Heart right ventricle (tissue), 16 donors: ENCODE data around the gene LARP4B. TPM values are rescaled to one million over a fixed set of nuclear protein-coding genes. Genes with fewer than 3 reads are reported as not detected.

Experiments
- ATAC-seq, 8 donors: fragments of 200-7000 bp; cut with Tn5 transposase; one replicate each; pipeline ENCODE4 v1.9.1; 2020; ENCODE audit warnings: mild to moderate bottlenecking in 8 of 8, moderate library complexity in 8 of 8, moderate number of reproducible peaks in 1 of 8
- DNase-seq, 2 donors: peaks; one replicate each; pipeline ENCODE4 v3.0.0-alpha.2; 2020
- H3K27ac ChIP-seq, 10 donors: fragments of 200-600 bp; sonication (generic) in 2 of 10; one replicate each; pipeline versions ENCODE4 v1.5.0 to v1.8.0; 2020 to 2022; ENCODE audit warnings: mild to moderate bottlenecking in 3 of 10
- H3K27me3 ChIP-seq, 7 donors: fragments of 200-600 bp; one replicate each; pipeline ENCODE4 v1.8.0; 2021 to 2022; ENCODE audit warnings: mild to moderate bottlenecking in 2 of 7
- H3K36me3 ChIP-seq, 9 donors: fragments of 200-600 bp; sonication (generic) in 1 of 9; one replicate each; pipeline versions ENCODE4 v1.5.0 to v1.8.0; 2020 to 2022; ENCODE audit warnings: mild to moderate bottlenecking in 2 of 9
- H3K4me1 ChIP-seq, 9 donors: fragments of 200-600 bp; sonication (generic) in 1 of 9; one replicate each; pipeline versions ENCODE4 v1.5.0 to v1.8.0; 2020 to 2022; ENCODE audit warnings: mild to moderate bottlenecking in 4 of 9
- H3K4me3 ChIP-seq, 10 donors: fragments of 200-600 bp; sonication (generic) in 2 of 10; one replicate each; pipeline versions ENCODE4 v1.5.0 to v1.8.0; 2020 to 2022; ENCODE audit warnings: mild to moderate bottlenecking in 7 of 10, moderate library complexity in 2 of 10
- H3K9me3 ChIP-seq, 11 donors: fragments of 200-600 bp in 10 of 11; sonication (generic) in 2 of 11; one replicate each; pipeline versions ENCODE4 v1.5.0 to v1.8.0; 2013 to 2022; ENCODE audit warnings: mild to moderate bottlenecking in 2 of 11, control low read depth in 1 of 11, moderate library complexity in 1 of 11
- CTCF ChIP-seq, 9 donors: fragments of 200-600 bp; sonication (generic) in 2 of 9; IDR thresholded peaks; one replicate each; pipeline versions ENCODE4 v1.5.0 to v1.8.0; 2021 to 2022; ENCODE audit warnings: antibody characterized with exemption in 9 of 9, mild to moderate bottlenecking in 5 of 9, moderate library complexity in 1 of 9
- WGBS, 2 donors: extraction: QIAGEN DNeasy Blood & Tissue Kit; methylation state at CpG; one replicate each; pipeline ENCODE4 v1.1.7; 2013; ENCODE audit warnings: inconsistent platforms in 1 of 2; 5-methylcytosine and 5-hydroxymethylcytosine counted together
- intact Hi-C, 10 donors: fragments of 100-400 bp; cut with DNase I; formaldehyde crosslinking; loops; one replicate each; pipeline versions ENCODE4 v1.11.1 to v1.14.2; 2022
- polyA plus RNA-seq, 2 donors: library from polyadenylated mRNA; stranded (reverse); fragments of 200-250 nt; gene quantifications; one replicate each; pipeline ENCODE4 v1.2.3, GENCODE V29; 2013
- total RNA-seq, 10 donors: library from RNA; stranded (reverse); fragmentation: NEBNext Ultra II Directional in 3 of 10; extraction: Animal tissue kit (Norgen Biotek cat#: 25700) in 3 of 10; gene quantifications; one replicate each; pipeline versions ENCODE4 v1.2.1 to v1.2.4, GENCODE V29; 2021 to 2023
- donor health status: Arrhythmogenic right ventricular cardiomyopathy.
- donor health status: ischemic (EF 13 %, LVEDD 7.1; RV severe dilation, severe dysfunction).
- donor health status: healthy with polysubstance abuse.
- donor health status: DM: no; HTN: yes; CAD: no.
- donor health status: DM: no; HTN: no; CAD: no.
- donor health status: ischemic (EF 25% LVEDD 6.9; RV normal size, moderate dysfunction).
- donor health status: ischemic (EF 25% LVEDD 5.7; RV mildly dilated, moderate dysfunction).
- donor health status: healthy.
- donor health status: DM: yes; HTN: yes; CAD: no.
- donor health status: Ischemic cardiomyopathy.
- donor health status: ischemic (EF 35%, LVEDD 5.7; RV mildly dilated, moderate dysfunction).
- donor health status: nonischemic (EF 11% LVEDD 7.7; RV severe dilation, severe dysfunction).
- donor health status: DM: yes; HTN: yes; CAD: no.
- donor health status: PGD.
- donor health status: ischemic (EF 29% LVEDD 5.4; RV normal size, mild dysfunction).
- donor health status: nonischemic (EF 23%, LVEDD 6.1; RV moderate dilation, normal function).

The LARP4B gene
- total and polyA plus RNA-seq, 12 donors = 10.6 to 82.6 (median 61.9) TPM

GRCh38 chr10:968546-969199 is 37.2 kb upstream of the LARP4B start:
- Histone ChIP-seq H3K4me1 (peaks cover 0 to 15% (median 4%) of the 10 kb centered on the region in 9 donors), H3K4me3 (no peak overlapping the region), H3K27me3 (peaks cover 0 to 5% (median 0%) of the 10 kb centered on the region in 7 donors), H3K27ac (no peak overlapping the region), H3K9me3 (peaks cover 0 to 3% (median 0%) of the 10 kb centered on the region in 11 donors), H3K36me3 (no peaks in the 10 kb centered on the region)
- 55 to 59% methylated on average over 17 of the region's 17 CpGs for WGBS, 2 donors
- ATAC-seq (peak in 1 of 8 donors; percentile 39), DNase-seq (no peak)
- no peak for TF ChIP-seq CTCF (IDR thresholded peaks at IDR 0.05)
- intact Hi-C loops = no loop called here

- Histone ChIP-seq H3K36me3 (no peaks in the 10 kb centered on the region), H3K27me3 (peaks cover 0 to 5% (median 0%) of the 10 kb centered on the region in 7 donors), H3K4me1 (peaks cover 0 to 15% (median 4%) of the 10 kb centered on the region in 9 donors), H3K27ac (no peak overlapping the region), H3K9me3 (no peaks in the 10 kb centered on the region), H3K4me3 (no peak overlapping the region)
- TF ChIP-seq CTCF (IDR thresholded peaks at IDR 0.05) = no peak
- ATAC-seq = no peak
- DNase-seq = no peak
- intact Hi-C loops = no loop called here
- WGBS, 2 donors = 83 to 85% methylated on average over 20 of the region's 20 CpGs
Measured at GRCh38 chr10:966466-967235, 35.1 kb upstream of the LARP4B start.

- DNase-seq = no peak
- H3K9me3 ChIP-seq = no peaks in the 10 kb centered on the region
- no peak for ATAC-seq
- H3K27me3 ChIP-seq = peaks cover 0 to 5% (median 0%) of the 10 kb centered on the region in 7 donors
- no peaks in the 10 kb centered on the region for H3K4me1 ChIP-seq
- H3K36me3 ChIP-seq = no peaks in the 10 kb centered on the region
- 85 to 88% methylated on average over 20 of the region's 20 CpGs for WGBS, 2 donors
- TF ChIP-seq CTCF (IDR thresholded peaks at IDR 0.05) = no peak
- H3K27ac ChIP-seq = no peak overlapping the region
- intact Hi-C loops = no loop called here
- no peak overlapping the region for H3K4me3 ChIP-seq
Measured at GRCh38 chr10:964988-965417, 33.5 kb upstream of the LARP4B start.

GRCh38 chr10:964321-964987 is 32.9 kb upstream of the LARP4B start:
- intact Hi-C loops = no loop called here
- 68 to 72% methylated on average over 15 of the region's 15 CpGs for WGBS, 2 donors
- no peak overlapping the region for H3K4me3 ChIP-seq
- TF ChIP-seq CTCF (IDR thresholded peaks at IDR 0.05) = no peak
- H3K27ac ChIP-seq = no peak overlapping the region
- H3K9me3 ChIP-seq = no peaks in the 10 kb centered on the region
- H3K4me1 ChIP-seq = no peaks in the 10 kb centered on the region
- peak in 1 of 8 donors; percentile 17 for ATAC-seq
- DNase-seq = no peak
- H3K27me3 ChIP-seq = peaks cover 0 to 5% (median 0%) of the 10 kb centered on the region in 7 donors
- H3K36me3 ChIP-seq = no peaks in the 10 kb centered on the region
